HEK293T (cell line): ENCODE data around the gene EFNA3.

Source experiments
- CTCF ChIA-PET: fragments of 350-600 bp; formaldehyde crosslinking; extraction: SDS; loops from one replicate; lab custom pipeline; 2021; ENCODE audit warnings: antibody characterized with exemption, inconsistent platforms; lab: Yijun Ruan, JAX
- POLR2A ChIA-PET: fragments of 350-600 bp; formaldehyde crosslinking; extraction: SDS; loops from one replicate; lab custom pipeline; 2020; ENCODE audit warnings: antibody characterized with exemption, inconsistent platforms; lab: Yijun Ruan, JAX
- DNase-seq: peaks from one replicate; pipeline ENCODE4 v3.0.0; 2012; ENCODE audit warnings: mixed read lengths; ENCODE audit errors: extremely low spot score
- ARNT ChIP-seq: fragments of 450-650 bp; IDR thresholded peaks from 2 replicates; pipeline ENCODE4 v1.6.1; 2017; ENCODE audit warnings: mild to moderate bottlenecking
- BHLHE40 ChIP-seq: fragments of 450-650 bp; IDR thresholded peaks from 2 replicates; pipeline ENCODE4 v1.6.1; 2016; ENCODE audit warnings: mild to moderate bottlenecking, moderate library complexity, borderline replicate concordance
- CTBP1 ChIP-seq: fragments of 450-650 bp; IDR thresholded peaks from 2 replicates; pipeline ENCODE4 v1.6.1; 2016; ENCODE audit warnings: borderline replicate concordance
- ELF4 ChIP-seq: fragments of 450-650 bp; IDR thresholded peaks from 2 replicates; pipeline ENCODE4 v1.6.1; 2017; ENCODE audit warnings: antibody characterized with exemption
- FOXA1 ChIP-seq: fragments of 450-650 bp; IDR thresholded peaks from 2 replicates; pipeline ENCODE4 v1.6.1; 2016; ENCODE audit warnings: mild to moderate bottlenecking
- FOXK2 ChIP-seq: fragments of 450-650 bp; IDR thresholded peaks from 2 replicates; pipeline ENCODE4 v1.6.1; 2016; ENCODE audit warnings: mild to moderate bottlenecking
- FOXM1 ChIP-seq: fragments of 450-650 bp; IDR thresholded peaks from 2 replicates; pipeline ENCODE4 v1.6.1; 2017; ENCODE audit warnings: mild to moderate bottlenecking, borderline replicate concordance
- HDGF ChIP-seq: fragments of 450-650 bp; IDR thresholded peaks from 2 replicates; pipeline ENCODE4 v1.6.1; 2017; ENCODE audit warnings: antibody characterized with exemption, borderline replicate concordance
- L3MBTL2 ChIP-seq: fragments of 450-650 bp; conservative IDR thresholded peaks from 2 replicates; pipeline ENCODE4 v1.6.1; 2016; ENCODE audit warnings: mild to moderate bottlenecking
- LEF1 ChIP-seq: fragments of 450-650 bp; IDR thresholded peaks from 2 replicates; pipeline ENCODE4 v1.6.1; 2017; ENCODE audit warnings: mild to moderate bottlenecking, borderline replicate concordance
- NFRKB ChIP-seq: fragments of 450-650 bp; IDR thresholded peaks from 2 replicates; pipeline ENCODE4 v1.6.1; 2016; ENCODE audit warnings: mild to moderate bottlenecking, moderate library complexity
- SP1 ChIP-seq: fragments of 450-650 bp; IDR thresholded peaks from 2 replicates; pipeline ENCODE4 v1.6.1; 2017
- SUZ12 ChIP-seq: fragments of 450-650 bp; IDR thresholded peaks from 2 replicates; pipeline ENCODE4 v1.6.1; 2016; ENCODE audit warnings: mild to moderate bottlenecking
- TARDBP ChIP-seq: fragments of 450-650 bp; IDR thresholded peaks from 2 replicates; pipeline ENCODE4 v1.6.1; 2016
- ZNF384 ChIP-seq: fragments of 450-650 bp; IDR thresholded peaks from 2 replicates; pipeline ENCODE4 v1.6.1; 2016
- TF ChIP-seq, protein P1 (sequence below): fragments of 450-650 bp; IDR thresholded peaks from 2 replicates; pipeline ENCODE4 v1.6.1; 2016

Gene EFNA3

GRCh38 chr1:155034318-155035208, 44.1 kb upstream of the EFNA3 start:
- POLR2A ChIA-PET, result no interaction called here
- no peak for DNase-seq
- CTCF ChIA-PET, result interaction anchor here (3.5 kb wide), 1 partner anchor 17 kb away, joined by 12 read pairs; no protein-coding TSS in a partner anchor
- TF ChIP-seq FOXK2, result no peak
- TF ChIP-seq CTBP1, result no peak
- TF ChIP-seq, protein P1, sequence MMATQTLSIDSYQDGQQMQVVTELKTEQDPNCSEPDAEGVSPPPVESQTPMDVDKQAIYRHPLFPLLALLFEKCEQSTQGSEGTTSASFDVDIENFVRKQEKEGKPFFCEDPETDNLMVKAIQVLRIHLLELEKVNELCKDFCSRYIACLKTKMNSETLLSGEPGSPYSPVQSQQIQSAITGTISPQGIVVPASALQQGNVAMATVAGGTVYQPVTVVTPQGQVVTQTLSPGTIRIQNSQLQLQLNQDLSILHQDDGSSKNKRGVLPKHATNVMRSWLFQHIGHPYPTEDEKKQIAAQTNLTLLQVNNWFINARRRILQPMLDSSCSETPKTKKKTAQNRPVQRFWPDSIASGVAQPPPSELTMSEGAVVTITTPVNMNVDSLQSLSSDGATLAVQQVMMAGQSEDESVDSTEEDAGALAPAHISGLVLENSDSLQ, result no peak
- no peak for TF ChIP-seq FOXA1
- no peak for TF ChIP-seq FOXM1
- TF ChIP-seq TARDBP, result no peak
- no peak for TF ChIP-seq NFRKB
- no peak for TF ChIP-seq SP1
- no peak for TF ChIP-seq L3MBTL2
- TF ChIP-seq HDGF, result no peak
- TF ChIP-seq BHLHE40, result no peak
- TF ChIP-seq LEF1, result no peak
- TF ChIP-seq ZNF384, result no peak
- no peak for TF ChIP-seq SUZ12
- no peak for TF ChIP-seq ARNT
- no peak for TF ChIP-seq ELF4

DNA sequence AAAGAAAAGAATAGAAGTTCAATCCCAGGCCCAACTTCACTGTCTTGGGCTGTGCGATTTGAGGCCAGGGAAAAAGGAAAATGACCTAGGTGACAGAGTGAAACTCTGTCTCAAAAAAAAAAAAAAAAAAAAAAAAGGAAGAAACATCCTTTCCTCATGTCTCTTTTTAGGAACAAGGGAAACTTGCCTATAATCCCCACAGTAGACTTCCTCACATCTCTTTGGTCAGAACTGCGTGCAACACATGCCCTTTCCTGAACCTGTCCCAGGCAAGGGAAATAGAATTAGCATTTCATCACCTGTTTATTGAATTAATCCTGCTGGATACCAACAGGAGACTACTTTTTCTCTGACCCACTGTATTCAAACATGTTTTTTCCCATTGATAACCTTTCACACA, 42.7 kb upstream of the EFNA3 start:
- no peak for DNase-seq
- POLR2A ChIA-PET, result no interaction called here
- TF ChIP-seq FOXA1, result no peak
- no peak for TF ChIP-seq LEF1
- no peak for TF ChIP-seq SP1
- TF ChIP-seq L3MBTL2, result no peak
- CTCF ChIA-PET, result interaction anchor here (1.2 to 3.5 kb wide), 2 partner anchors 9 to 18 kb away, joined by 3 to 12 read pairs; no protein-coding TSS in a partner anchor

DNA sequence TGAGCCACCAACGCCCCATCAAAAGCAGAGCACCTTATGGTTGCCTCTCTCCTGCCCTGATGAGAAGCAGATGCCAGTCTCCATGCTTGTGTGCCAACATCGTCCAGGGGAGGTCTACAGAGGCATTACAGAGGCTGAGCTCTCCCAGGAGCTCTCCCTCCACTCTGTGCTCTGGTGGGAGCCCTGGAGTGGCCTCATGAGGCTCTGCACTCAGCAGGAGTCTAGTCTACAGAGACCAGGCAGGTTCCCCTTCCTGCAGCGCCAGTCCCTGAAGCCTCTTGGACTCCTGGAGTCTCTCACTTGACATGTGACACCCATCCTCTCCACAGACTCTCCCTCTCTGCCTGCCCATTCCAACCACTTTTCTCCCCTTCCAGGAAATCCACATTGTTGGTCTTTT, 41.6 kb upstream of the EFNA3 start:
- ChIA-PET CTCF (interaction anchor here (0.5 to 1.4 kb wide), 2 partner anchors 13 to 20 kb away, joined by 3 to 4 read pairs; no protein-coding TSS in a partner anchor), POLR2A (interaction anchor here (1.5 kb wide), 1 partner anchor 37 kb away, joined by 4 read pairs; no protein-coding TSS in a partner anchor)
- no peak for DNase-seq
- TF ChIP-seq NFRKB (no peak), FOXM1 (no peak), ELF4 (no peak), FOXK2 (no peak), TARDBP (no peak), HDGF (no peak)

DNA sequence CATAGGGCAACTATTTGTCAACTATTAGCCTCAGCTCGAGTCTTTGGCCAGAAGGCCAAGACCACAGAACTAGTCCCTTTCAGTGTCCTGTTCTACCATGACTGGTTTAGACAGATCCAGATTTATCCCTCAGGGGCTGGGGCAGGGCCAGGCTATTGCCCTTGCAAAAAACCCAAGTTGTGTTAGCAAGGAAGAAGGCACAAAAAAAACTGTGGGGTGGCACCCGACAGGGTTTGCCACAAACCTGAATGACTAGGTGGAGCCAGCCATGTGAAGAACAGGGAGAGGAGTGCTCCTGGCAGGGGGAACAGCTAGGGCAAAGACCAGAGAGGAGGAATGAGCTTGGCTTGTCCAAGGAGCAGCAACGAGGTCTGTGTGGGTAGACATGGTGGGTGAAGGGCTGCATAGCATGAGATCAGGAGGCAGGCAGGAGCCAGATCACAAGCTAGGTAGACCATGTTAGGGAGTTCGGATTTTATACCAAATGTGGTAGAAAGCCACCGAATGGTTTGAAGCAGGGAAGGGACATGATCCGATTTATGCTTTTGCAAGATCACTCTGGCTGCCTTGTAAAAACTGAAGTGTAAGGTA, 40.7 kb upstream of the EFNA3 start:
- no peak for DNase-seq

DNA sequence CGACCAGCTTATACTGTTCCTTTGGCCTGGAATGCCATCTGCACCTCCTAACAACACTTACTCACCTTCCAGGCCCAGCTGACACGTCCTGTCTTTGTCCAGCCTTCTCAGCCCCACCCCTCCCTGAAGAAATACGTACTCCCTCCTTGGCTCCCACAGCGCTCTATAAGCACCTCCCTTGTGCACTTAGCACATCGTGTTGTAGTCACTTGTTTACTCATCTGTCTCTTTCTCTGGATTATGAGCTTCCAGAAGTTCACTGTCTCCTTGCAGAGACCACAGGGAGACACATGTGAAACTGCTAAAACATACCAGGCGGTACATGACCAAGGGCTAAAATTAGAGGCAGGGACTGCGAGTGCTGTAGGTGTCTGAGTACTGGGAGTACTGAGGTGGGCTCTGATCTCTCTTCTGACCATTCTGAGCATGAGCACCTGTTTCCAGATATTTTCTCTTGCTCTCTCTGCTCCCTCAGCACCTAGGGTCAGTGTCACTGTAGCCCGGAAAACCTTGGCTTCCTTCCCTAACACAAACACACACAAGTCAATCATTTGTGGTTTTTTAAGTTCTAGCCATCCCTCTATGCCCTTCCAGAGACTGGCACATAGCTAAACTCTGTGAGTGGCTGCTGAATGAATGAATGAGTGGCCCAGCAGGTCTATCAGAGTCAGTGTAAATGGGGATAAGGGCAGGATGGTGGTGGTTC, 39.9 kb upstream of the EFNA3 start:
- POLR2A ChIA-PET, result interaction anchor here (1.1 to 1.5 kb wide), 2 partner anchors 13 to 39 kb away, joined by 3 to 4 read pairs; partner anchors contain the start of gene ADAM15
- CTCF ChIA-PET, result interaction anchor here (1.5 kb wide), 1 partner anchor 21 kb away, joined by 4 read pairs; no protein-coding TSS in a partner anchor
- DNase-seq, result no peak
- no peak for TF ChIP-seq FOXM1
- TF ChIP-seq ARNT, result no peak
- no peak for TF ChIP-seq CTBP1
- no peak for TF ChIP-seq HDGF
- TF ChIP-seq ELF4, result no peak
- TF ChIP-seq SP1, result no peak
- no peak for TF ChIP-seq FOXK2
- no peak for TF ChIP-seq L3MBTL2
- no peak for TF ChIP-seq ZNF384
- no peak for TF ChIP-seq FOXA1
- TF ChIP-seq SUZ12, result no peak
- TF ChIP-seq LEF1, result no peak
- no peak for TF ChIP-seq TARDBP
- TF ChIP-seq BHLHE40, result no peak
- TF ChIP-seq, protein P1, result no peak

More for the DNA sequence above, 40.7 kb upstream of the EFNA3 start:
- TF ChIP-seq SUZ12 (no peak), NFRKB (no peak), FOXM1 (no peak), ZNF384 (no peak), ARNT (no peak), BHLHE40 (no peak), CTBP1 (no peak), L3MBTL2 (no peak)
- POLR2A ChIA-PET, result interaction anchor here (1.1 to 1.5 kb wide), 2 partner anchors 14 to 38 kb away, joined by 3 to 4 read pairs; partner anchors contain the start of gene ADAM15
- CTCF ChIA-PET, result interaction anchor here (0.5 to 1.5 kb wide), 3 partner anchors 12 to 20 kb away, joined by 3 to 4 read pairs (median 4); no protein-coding TSS in a partner anchor
